Astrocyte (in vitro differentiated cells and primary cell): ENCODE results near the gene SCAI. TPM values are rescaled to one million over a fixed set of nuclear protein-coding genes. Genes with fewer than 3 reads are reported as not detected.
A peak's percentile ranks its signal among the peaks of the same experiment; 100 is the strongest.

ENCODE experiments used
- DNase-seq: peaks from one replicate; pipeline ENCODE4 v3.0.0-alpha.2; 2010; ENCODE audit warnings: low read depth
- FAIRE-seq: peaks from 2 replicates; lab custom pipeline; 2011; peaks lifted over from hg19 to GRCh38; lab: Jason Lieb, UNC
- H2AFZ ChIP-seq: 2 replicates; pipeline ENCODE4 v1.6.0; 2012; ENCODE audit warnings: low read depth, low read length, inconsistent platforms
- H3K27ac ChIP-seq: 2 replicates; pipeline ENCODE4 v1.5.1; 2011; ENCODE audit warnings: low read depth, low read length, inconsistent platforms
- H3K27me3 ChIP-seq: 2 replicates; pipeline ENCODE4 v1.6.0; 2011; ENCODE audit warnings: low read length, inconsistent platforms; ENCODE audit not compliant: insufficient read depth
- H3K36me3 ChIP-seq: 2 replicates; pipeline ENCODE4 v1.5.1; 2011; ENCODE audit warnings: low read length, inconsistent platforms; ENCODE audit not compliant: insufficient read depth
- H3K4me1 ChIP-seq: 2 replicates; pipeline ENCODE4 v1.5.1; 2011; ENCODE audit warnings: low read length, inconsistent platforms; ENCODE audit not compliant: insufficient read depth
- H3K4me2 ChIP-seq: 2 replicates; pipeline ENCODE4 v1.6.0; 2012; ENCODE audit warnings: low read length, inconsistent platforms
- H3K4me3 ChIP-seq: 2 replicates; pipeline ENCODE4 v1.5.1; 2011; ENCODE audit warnings: low read depth, mild to moderate bottlenecking, low read length, inconsistent platforms; ENCODE audit not compliant: insufficient read depth
- H3K79me2 ChIP-seq: 2 replicates; pipeline ENCODE4 v1.6.0; 2012; ENCODE audit warnings: mild to moderate bottlenecking, low read length, inconsistent platforms; ENCODE audit not compliant: insufficient read depth
- H3K9ac ChIP-seq: 2 replicates; pipeline ENCODE4 v1.6.0; 2012; ENCODE audit warnings: mild to moderate bottlenecking, low read length, inconsistent platforms
- H3K9me3 ChIP-seq: 2 replicates; pipeline ENCODE4 v1.5.1; 2012; ENCODE audit warnings: low read depth, mild to moderate bottlenecking, low read length, inconsistent platforms; ENCODE audit not compliant: insufficient read depth
- H4K20me1 ChIP-seq: 2 replicates; pipeline ENCODE4 v1.6.0; 2012; ENCODE audit warnings: low read length, inconsistent platforms; ENCODE audit not compliant: insufficient read depth
- H3K27ac Mint-ChIP-seq: one replicate; pipeline ENCODE4 v1.8.0; 2021; ENCODE audit warnings: mild to moderate bottlenecking, mixed read lengths; ENCODE audit not compliant: unreplicated experiment
- H3K27me3 Mint-ChIP-seq: one replicate; pipeline ENCODE4 v1.8.0; 2021; ENCODE audit warnings: low read depth, mixed read lengths; ENCODE audit not compliant: unreplicated experiment
- H3K36me3 Mint-ChIP-seq: one replicate; pipeline ENCODE4 v1.8.0; 2021; ENCODE audit warnings: low read depth, mixed read lengths; ENCODE audit not compliant: unreplicated experiment
- H3K4me1 Mint-ChIP-seq: one replicate; pipeline ENCODE4 v1.8.0; 2021; ENCODE audit warnings: low read depth, mixed read lengths; ENCODE audit not compliant: unreplicated experiment
- H3K4me3 Mint-ChIP-seq: one replicate; pipeline ENCODE4 v1.8.0; 2021; ENCODE audit warnings: mild to moderate bottlenecking, moderate library complexity, mixed read lengths; ENCODE audit not compliant: unreplicated experiment
- H3K9me3 Mint-ChIP-seq: one replicate; pipeline ENCODE4 v1.8.0; 2021; ENCODE audit warnings: mild to moderate bottlenecking, mixed read lengths; ENCODE audit not compliant: unreplicated experiment
- EZH2 ChIP-seq: IDR thresholded peaks from 2 replicates; pipeline ENCODE4 v1.6.1; 2012; ENCODE audit warnings: mild to moderate bottlenecking, low read length, inconsistent platforms; ENCODE audit not compliant: insufficient read depth
- total RNA-seq: library from RNA; stranded (reverse); gene quantifications from 2 replicates; pipeline ENCODE4 v1.2.1, GENCODE V29; 2021
- TF ChIP-seq, protein P1 (sequence below): IDR thresholded peaks from 2 replicates; pipeline ENCODE4 v1.5.1; 2011; ENCODE audit warnings: low read depth, mild to moderate bottlenecking, inconsistent platforms, low read length, moderate library complexity; ENCODE audit not compliant: insufficient read depth

Gene SCAI
- total RNA-seq, 1 donor from 2014 or later: 6.8 TPM

DNA sequence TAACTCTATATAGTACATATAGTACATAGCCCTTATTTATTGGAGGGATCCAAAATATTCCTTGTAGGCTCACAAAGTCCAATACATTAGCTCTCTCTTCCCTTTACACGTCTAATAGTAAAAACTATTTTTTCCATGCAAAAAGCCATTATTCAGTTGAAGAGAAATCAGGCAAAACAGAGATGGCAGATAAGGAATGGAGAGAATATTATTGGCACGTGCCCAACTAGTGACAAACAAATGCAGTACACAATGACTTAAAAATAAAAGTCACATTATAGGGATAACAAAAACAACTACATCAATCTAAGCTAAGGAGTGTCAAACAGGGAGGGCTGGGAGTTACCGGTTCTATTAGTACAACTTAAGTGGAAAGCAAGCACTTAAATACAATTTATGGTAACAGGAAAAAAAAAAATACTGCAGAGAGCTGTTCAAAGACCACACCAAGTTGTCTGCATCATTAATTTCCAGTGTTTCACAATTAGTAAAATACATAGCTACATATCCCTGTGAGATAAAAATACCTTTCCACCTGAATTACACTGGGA, 4.1 kb upstream of the SCAI start:
- no peaks in the 10 kb centered on the region for H3K4me1 ChIP-seq
- DNase-seq: no peak
- no peaks in the 10 kb centered on the region for H3K79me2 ChIP-seq
- no peak overlapping the region for H2AFZ ChIP-seq
- no peaks in the 10 kb centered on the region for H4K20me1 ChIP-seq
- Mint-ChIP-seq H3K27ac (no peak overlapping the region), H3K9me3 (no peaks in the 10 kb centered on the region), H3K36me3 (peaks cover 12% of the 10 kb centered on the region), H3K4me1 (no peaks in the 10 kb centered on the region), H3K27me3 (no peaks in the 10 kb centered on the region), H3K4me3 (no peak overlapping the region)
- H3K36me3 ChIP-seq: peaks cover 24% of the 10 kb centered on the region
- no peak for FAIRE-seq
- H3K27me3 ChIP-seq: no peaks in the 10 kb centered on the region
- no peak overlapping the region for H3K4me2 ChIP-seq
- no peaks in the 10 kb centered on the region for H3K9me3 ChIP-seq
- no peak for TF ChIP-seq EZH2
- TF ChIP-seq, protein P1, sequence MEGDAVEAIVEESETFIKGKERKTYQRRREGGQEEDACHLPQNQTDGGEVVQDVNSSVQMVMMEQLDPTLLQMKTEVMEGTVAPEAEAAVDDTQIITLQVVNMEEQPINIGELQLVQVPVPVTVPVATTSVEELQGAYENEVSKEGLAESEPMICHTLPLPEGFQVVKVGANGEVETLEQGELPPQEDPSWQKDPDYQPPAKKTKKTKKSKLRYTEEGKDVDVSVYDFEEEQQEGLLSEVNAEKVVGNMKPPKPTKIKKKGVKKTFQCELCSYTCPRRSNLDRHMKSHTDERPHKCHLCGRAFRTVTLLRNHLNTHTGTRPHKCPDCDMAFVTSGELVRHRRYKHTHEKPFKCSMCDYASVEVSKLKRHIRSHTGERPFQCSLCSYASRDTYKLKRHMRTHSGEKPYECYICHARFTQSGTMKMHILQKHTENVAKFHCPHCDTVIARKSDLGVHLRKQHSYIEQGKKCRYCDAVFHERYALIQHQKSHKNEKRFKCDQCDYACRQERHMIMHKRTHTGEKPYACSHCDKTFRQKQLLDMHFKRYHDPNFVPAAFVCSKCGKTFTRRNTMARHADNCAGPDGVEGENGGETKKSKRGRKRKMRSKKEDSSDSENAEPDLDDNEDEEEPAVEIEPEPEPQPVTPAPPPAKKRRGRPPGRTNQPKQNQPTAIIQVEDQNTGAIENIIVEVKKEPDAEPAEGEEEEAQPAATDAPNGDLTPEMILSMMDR: no peak
- H3K4me3 ChIP-seq: no peak overlapping the region
- no peak overlapping the region for H3K27ac ChIP-seq
- H3K9ac ChIP-seq: no peak overlapping the region

DNA sequence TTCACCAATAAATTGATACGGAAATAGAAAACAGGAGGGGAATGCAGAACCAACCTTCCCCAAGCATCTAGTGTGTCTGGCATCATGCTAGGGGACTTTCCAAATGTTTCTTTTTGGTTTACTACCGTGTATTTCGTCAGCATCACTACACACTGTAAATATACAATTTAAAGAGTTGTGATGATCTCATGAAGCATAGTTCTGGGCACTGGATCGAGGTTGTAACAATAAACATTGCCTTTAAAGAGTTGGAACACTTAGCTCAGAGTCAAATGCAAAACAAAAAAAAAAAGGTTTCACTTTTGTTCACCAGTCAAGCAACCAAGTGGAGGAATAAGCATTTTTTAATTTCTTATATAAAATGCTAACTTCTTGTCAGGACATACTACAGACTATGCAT, 2.9 kb upstream of the SCAI start:
- H3K4me2 ChIP-seq: no peak overlapping the region
- DNase-seq: peak; percentile 51
- Mint-ChIP-seq H3K27ac (no peak overlapping the region), H3K4me3 (no peak overlapping the region), H3K27me3 (no peaks in the 10 kb centered on the region), H3K36me3 (peaks cover 7% of the 10 kb centered on the region), H3K4me1 (no peaks in the 10 kb centered on the region), H3K9me3 (no peaks in the 10 kb centered on the region)
- no peaks in the 10 kb centered on the region for H3K27me3 ChIP-seq
- H2AFZ ChIP-seq: no peak overlapping the region
- no peak for TF ChIP-seq EZH2
- TF ChIP-seq, protein P1: no peak
- H3K4me1 ChIP-seq: no peaks in the 10 kb centered on the region
- H3K9ac ChIP-seq: no peak overlapping the region
- H3K9me3 ChIP-seq: no peaks in the 10 kb centered on the region
- no peak overlapping the region for H3K27ac ChIP-seq
- H4K20me1 ChIP-seq: no peaks in the 10 kb centered on the region
- no peak overlapping the region for H3K4me3 ChIP-seq
- H3K36me3 ChIP-seq: peaks cover 16% of the 10 kb centered on the region
- H3K79me2 ChIP-seq: no peaks in the 10 kb centered on the region
- no peak for FAIRE-seq

DNA sequence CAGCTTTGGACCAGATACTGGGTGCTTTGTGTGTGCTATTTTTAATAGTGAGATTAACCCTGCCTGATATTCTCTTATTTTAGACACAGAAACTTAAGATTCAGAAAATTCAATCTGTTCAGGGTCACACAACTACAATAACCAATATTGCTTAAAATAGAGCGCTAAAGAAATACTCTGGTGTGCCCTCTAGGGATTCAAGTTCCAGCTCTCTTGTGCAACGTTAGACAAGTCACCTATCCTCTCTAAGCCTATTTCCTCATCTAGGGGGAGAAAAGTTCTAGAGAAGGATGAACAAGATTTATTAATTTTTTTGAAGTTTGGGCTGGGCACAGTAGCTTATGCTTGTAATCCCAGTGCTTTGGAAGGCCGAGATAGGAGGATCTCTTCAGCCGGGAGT, 2.1 kb upstream of the SCAI start:
- H3K4me1 ChIP-seq: no peaks in the 10 kb centered on the region
- no peaks in the 10 kb centered on the region for H4K20me1 ChIP-seq
- H3K36me3 ChIP-seq: peaks cover 8% of the 10 kb centered on the region
- no peaks in the 10 kb centered on the region for H3K9me3 ChIP-seq
- no peak for FAIRE-seq
- H3K4me3 ChIP-seq: no peak overlapping the region
- no peaks in the 10 kb centered on the region for H3K9me3 Mint-ChIP-seq
- H2AFZ ChIP-seq: no peak overlapping the region
- H3K27me3 Mint-ChIP-seq: no peaks in the 10 kb centered on the region
- no peak overlapping the region for H3K4me2 ChIP-seq
- no peaks in the 10 kb centered on the region for H3K36me3 Mint-ChIP-seq
- TF ChIP-seq, protein P1: no peak
- no peak for TF ChIP-seq EZH2
- no peak overlapping the region for H3K27ac ChIP-seq
- no peak overlapping the region for H3K27ac Mint-ChIP-seq
- no peak for DNase-seq
- no peak overlapping the region for H3K4me3 Mint-ChIP-seq
- H3K9ac ChIP-seq: no peak overlapping the region
- no peaks in the 10 kb centered on the region for H3K79me2 ChIP-seq
- no peaks in the 10 kb centered on the region for H3K27me3 ChIP-seq
- H3K4me1 Mint-ChIP-seq: no peaks in the 10 kb centered on the region
